T-helper 2 cell treated with Interferon-gamma antibody and Interleukin-4, amounts not matched to agents 5 μg/mL and 100 μg/mL, for 36 hours (primary cell): Measurements from ENCODE around the gene AGAP1.
A peak's percentile ranks its signal among the peaks of the same experiment; 100 is the strongest.

Source experiments
- DNase-seq: peaks from one replicate; pipeline ENCODE4 v3.0.0; 2021; ENCODE audit warnings: low spot score
- H3K27ac Mint-ChIP-seq: one replicate; pipeline ENCODE4 v1.8.0; 2021; ENCODE audit warnings: mild to moderate bottlenecking, mixed read lengths
- H3K27me3 Mint-ChIP-seq: one replicate; pipeline ENCODE4 v1.8.0; 2021; ENCODE audit warnings: low read depth, mixed read lengths
- H3K36me3 Mint-ChIP-seq: one replicate; pipeline ENCODE4 v1.8.0; 2021; ENCODE audit warnings: low read depth, mixed read lengths
- H3K4me1 Mint-ChIP-seq: one replicate; pipeline ENCODE4 v1.8.0; 2021; ENCODE audit warnings: low read depth, mixed read lengths
- H3K4me3 Mint-ChIP-seq: one replicate; pipeline ENCODE4 v1.8.0; 2022; ENCODE audit warnings: mild to moderate bottlenecking, moderate library complexity, mixed read lengths
- H3K9me3 Mint-ChIP-seq: one replicate; pipeline ENCODE4 v1.8.0; 2021; ENCODE audit warnings: mixed read lengths

Gene AGAP1

DNA sequence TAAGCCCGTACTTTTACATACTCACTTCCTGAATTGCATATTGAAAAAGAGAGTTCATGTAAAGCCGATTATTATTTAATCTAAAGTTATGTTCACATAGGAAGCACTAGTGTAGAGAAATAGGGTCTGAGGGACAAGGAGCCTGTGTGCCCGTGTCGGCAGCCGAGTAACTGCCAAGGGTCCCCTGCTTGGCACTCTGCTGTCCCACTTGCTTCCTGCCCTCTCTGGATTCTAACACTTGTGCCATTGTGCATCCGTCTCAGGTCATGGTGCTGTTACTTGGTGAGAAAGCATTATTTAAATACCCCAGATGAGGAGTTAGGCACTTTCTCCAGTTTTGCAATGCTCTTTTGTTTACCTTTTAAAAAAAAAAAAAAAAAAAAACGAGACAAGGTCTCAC lies 236.3 kb downstream of the AGAP1 start:
- H3K27ac Mint-ChIP-seq = no peak overlapping the region
- no peak for DNase-seq
- no peaks in the 10 kb centered on the region for H3K27me3 Mint-ChIP-seq
- H3K4me1 Mint-ChIP-seq = no peaks in the 10 kb centered on the region
- H3K4me3 Mint-ChIP-seq = no peak overlapping the region
- no peaks in the 10 kb centered on the region for H3K9me3 Mint-ChIP-seq
- no peaks in the 10 kb centered on the region for H3K36me3 Mint-ChIP-seq

DNA sequence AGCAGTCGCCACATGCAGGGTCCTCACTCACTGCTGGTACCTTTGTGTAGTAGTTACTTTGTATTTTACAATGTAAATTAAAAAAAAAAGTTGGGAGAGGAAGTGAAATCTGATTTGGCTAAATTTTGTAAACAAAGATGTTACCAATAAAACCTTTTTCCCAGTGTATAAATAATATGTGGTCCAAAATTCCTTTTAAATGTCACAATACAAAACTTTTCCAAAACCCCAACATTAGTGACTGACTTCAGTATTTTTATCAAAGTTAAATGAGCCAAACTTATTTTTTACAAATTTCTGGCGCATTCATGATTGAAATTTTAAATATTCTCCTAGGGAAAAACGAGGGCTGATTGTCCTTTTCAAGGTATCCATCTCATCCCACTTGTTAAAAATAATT lies 239.9 kb downstream of the AGAP1 start:
- no peak for DNase-seq
- no peaks in the 10 kb centered on the region for H3K36me3 Mint-ChIP-seq
- no peak overlapping the region for H3K4me3 Mint-ChIP-seq
- H3K27ac Mint-ChIP-seq = no peak overlapping the region
- H3K9me3 Mint-ChIP-seq = no peaks in the 10 kb centered on the region
- no peaks in the 10 kb centered on the region for H3K4me1 Mint-ChIP-seq
- H3K27me3 Mint-ChIP-seq = no peaks in the 10 kb centered on the region

GRCh38 chr2:235734168-235734567 lies 240.3 kb downstream of the AGAP1 start:
- no peaks in the 10 kb centered on the region for H3K9me3 Mint-ChIP-seq
- H3K27me3 Mint-ChIP-seq = no peaks in the 10 kb centered on the region
- H3K36me3 Mint-ChIP-seq = no peaks in the 10 kb centered on the region
- no peak overlapping the region for H3K4me3 Mint-ChIP-seq
- no peak overlapping the region for H3K27ac Mint-ChIP-seq
- DNase-seq = no peak
- no peaks in the 10 kb centered on the region for H3K4me1 Mint-ChIP-seq

DNA sequence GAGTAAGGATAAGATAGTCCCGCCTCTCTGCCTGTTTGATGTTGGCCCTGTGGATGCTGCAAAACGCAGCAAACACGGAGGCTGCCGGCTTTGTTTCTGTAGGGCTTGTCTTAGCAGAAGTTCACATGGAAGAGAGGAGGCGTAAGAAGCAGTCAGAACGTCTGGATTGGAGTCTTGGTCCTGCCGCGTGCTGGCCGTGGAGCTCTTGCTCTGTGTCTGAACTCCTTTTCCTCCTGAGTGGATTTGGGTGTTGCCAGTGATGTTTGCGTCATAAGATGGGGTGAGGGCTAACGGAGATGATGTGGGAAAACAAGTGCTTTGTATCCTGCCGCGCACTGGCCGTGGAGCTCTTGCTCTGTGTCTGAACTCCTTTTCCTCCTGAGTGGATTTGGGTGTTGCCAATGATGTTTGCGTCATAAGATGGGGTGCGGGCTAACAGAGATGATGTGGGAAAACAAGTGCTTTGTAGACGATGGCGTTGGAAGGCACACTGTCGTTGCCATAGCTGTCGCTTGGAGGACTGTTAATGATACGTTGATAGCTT lies 240.9 kb downstream of the AGAP1 start:
- H3K36me3 Mint-ChIP-seq = no peaks in the 10 kb centered on the region
- no peak overlapping the region for H3K4me3 Mint-ChIP-seq
- H3K9me3 Mint-ChIP-seq = no peaks in the 10 kb centered on the region
- H3K27ac Mint-ChIP-seq = no peak overlapping the region
- H3K27me3 Mint-ChIP-seq = no peaks in the 10 kb centered on the region
- DNase-seq = no peak
- no peaks in the 10 kb centered on the region for H3K4me1 Mint-ChIP-seq

DNA sequence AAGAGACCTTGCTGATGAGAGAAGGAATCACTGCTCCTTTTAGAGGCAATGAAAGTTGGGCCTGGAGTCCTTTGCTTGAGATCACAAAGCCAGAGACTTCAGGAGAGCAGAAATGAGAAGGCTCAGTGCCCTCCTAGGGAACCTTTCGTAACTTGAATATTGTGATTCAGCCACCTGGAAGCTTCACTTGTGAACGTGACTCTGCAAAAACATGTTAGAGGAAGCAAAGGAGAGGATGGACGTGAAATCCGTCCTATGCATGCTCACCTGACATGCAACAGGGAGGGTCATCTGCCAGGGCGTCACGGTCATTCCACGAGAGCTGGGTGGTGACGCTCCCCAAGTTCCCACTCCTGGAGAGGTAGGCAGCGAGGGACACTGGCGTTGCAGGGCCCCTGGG lies 243.6 kb downstream of the AGAP1 start:
- Mint-ChIP-seq H3K4me1 (no peaks in the 10 kb centered on the region), H3K27ac (no peak overlapping the region), H3K27me3 (no peaks in the 10 kb centered on the region), H3K4me3 (no peak overlapping the region), H3K9me3 (no peaks in the 10 kb centered on the region), H3K36me3 (no peaks in the 10 kb centered on the region)
- no peak for DNase-seq

DNA sequence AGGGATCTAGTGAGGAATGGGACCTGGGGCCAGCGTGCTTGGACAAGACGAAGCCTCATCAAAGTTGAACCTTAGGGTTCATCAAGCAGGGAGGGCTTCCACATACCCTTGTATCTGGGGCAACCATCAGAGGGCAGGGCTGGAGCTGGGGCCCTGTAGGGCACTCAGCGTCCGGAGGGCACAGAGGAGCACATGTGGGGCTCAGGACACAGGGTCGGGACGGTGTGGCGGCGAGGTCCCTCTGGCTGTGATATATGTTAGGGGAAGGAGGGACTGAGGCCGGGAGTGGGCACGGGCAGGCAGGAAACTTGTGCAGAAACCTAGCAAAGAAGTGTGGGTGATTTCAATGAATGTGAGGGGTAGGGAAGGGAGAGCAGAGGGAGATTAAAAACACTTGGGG lies 244.0 kb downstream of the AGAP1 start:
- Mint-ChIP-seq H3K4me1 (no peaks in the 10 kb centered on the region), H3K27me3 (no peaks in the 10 kb centered on the region)

GRCh38 chr2:235739704-235740415 lies 246.0 kb downstream of the AGAP1 start:
- Mint-ChIP-seq H3K27me3 (no peaks in the 10 kb centered on the region), H3K4me3 (no peak overlapping the region), H3K9me3 (no peaks in the 10 kb centered on the region), H3K4me1 (no peaks in the 10 kb centered on the region), H3K27ac (no peak overlapping the region), H3K36me3 (no peaks in the 10 kb centered on the region)
- no peak for DNase-seq

More for the DNA sequence above, 244.0 kb downstream of the AGAP1 start:
- Mint-ChIP-seq H3K9me3 (no peaks in the 10 kb centered on the region), H3K27ac (no peak overlapping the region), H3K4me3 (no peak overlapping the region), H3K36me3 (no peaks in the 10 kb centered on the region)
- DNase-seq = no peak

DNA sequence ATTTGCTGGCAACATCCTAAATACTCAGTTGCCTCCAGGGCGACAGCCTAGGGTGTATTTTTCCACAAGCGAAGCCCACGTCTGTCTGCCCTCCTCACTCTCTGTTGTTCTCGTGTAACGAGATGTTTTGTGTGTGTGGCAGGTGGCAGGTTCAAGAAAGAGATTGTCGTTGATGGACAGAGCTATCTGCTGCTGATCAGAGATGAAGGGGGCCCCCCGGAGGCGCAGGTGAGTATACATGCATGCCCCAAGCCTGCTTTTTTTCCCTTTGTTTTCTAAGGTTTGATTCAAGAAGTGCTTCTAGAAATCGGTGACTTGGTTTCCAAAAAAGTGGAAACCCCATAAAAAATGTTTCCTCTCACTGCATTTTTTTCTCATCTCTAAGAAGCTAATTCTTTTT lies 247.0 kb downstream of the AGAP1 start:
- H3K27me3 Mint-ChIP-seq = no peaks in the 10 kb centered on the region
- H3K4me1 Mint-ChIP-seq = no peaks in the 10 kb centered on the region
- H3K9me3 Mint-ChIP-seq = no peaks in the 10 kb centered on the region
- no peaks in the 10 kb centered on the region for H3K36me3 Mint-ChIP-seq
- DNase-seq = no peak
- H3K4me3 Mint-ChIP-seq = no peak overlapping the region
- no peak overlapping the region for H3K27ac Mint-ChIP-seq

DNA sequence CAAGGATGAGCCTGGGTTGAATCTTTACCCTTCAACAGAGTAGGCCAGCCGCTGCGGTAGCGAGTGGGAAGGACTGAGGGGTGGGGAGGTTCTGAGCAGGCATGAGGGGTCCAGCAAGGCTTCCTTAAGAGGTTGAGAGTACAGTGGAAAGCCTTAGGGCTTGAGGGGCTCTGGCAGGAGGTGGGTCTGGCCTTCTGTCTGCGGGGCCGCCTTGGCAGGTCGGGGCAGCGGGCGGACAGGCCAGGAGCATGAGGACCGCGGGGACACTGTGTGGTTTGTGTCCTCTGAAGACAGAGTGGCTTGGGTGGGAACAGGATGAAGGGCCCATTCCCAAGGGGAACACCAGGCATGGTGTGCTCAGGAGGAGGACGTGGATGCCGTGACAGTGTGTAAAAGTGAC lies 250.3 kb downstream of the AGAP1 start:
- Mint-ChIP-seq H3K9me3 (no peaks in the 10 kb centered on the region), H3K4me3 (no peak overlapping the region), H3K4me1 (no peaks in the 10 kb centered on the region), H3K27ac (no peak overlapping the region), H3K27me3 (no peaks in the 10 kb centered on the region), H3K36me3 (no peaks in the 10 kb centered on the region)
- DNase-seq = no peak

DNA sequence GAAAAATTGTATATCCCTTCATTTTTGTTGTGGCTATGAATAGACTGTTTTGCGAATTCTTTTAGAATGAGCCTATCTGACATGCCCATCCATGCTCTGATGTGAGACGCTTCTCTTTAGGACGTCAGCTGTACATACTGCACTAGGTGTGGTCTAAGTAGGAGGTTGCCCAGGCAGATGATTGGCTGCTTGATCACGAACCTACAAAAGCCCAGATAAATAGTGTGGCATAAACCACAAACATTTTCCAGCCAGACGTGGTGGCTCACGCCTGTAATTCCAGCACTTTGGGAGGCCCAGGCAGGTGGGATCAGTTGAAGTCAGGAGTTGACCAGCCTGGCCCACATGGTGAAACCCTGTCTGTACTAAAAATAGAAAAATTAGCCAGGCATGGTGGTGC lies 251.8 kb downstream of the AGAP1 start:
- no peak for DNase-seq
- no peak overlapping the region for H3K27ac Mint-ChIP-seq
- peaks cover 2% of the 10 kb centered on the region for H3K27me3 Mint-ChIP-seq
- H3K4me3 Mint-ChIP-seq = no peak overlapping the region
- H3K36me3 Mint-ChIP-seq = no peaks in the 10 kb centered on the region
- H3K9me3 Mint-ChIP-seq = no peaks in the 10 kb centered on the region
- no peaks in the 10 kb centered on the region for H3K4me1 Mint-ChIP-seq

- no peaks in the 10 kb centered on the region for H3K36me3 Mint-ChIP-seq
- no peaks in the 10 kb centered on the region for H3K4me1 Mint-ChIP-seq
- H3K27ac Mint-ChIP-seq = no peak overlapping the region
- peaks cover 2% of the 10 kb centered on the region for H3K27me3 Mint-ChIP-seq
- H3K9me3 Mint-ChIP-seq = no peaks in the 10 kb centered on the region
- H3K4me3 Mint-ChIP-seq = no peak overlapping the region
- DNase-seq = peak; percentile 26
Measured at GRCh38 chr2:235746257-235746934, 252.6 kb downstream of the AGAP1 start.

DNA sequence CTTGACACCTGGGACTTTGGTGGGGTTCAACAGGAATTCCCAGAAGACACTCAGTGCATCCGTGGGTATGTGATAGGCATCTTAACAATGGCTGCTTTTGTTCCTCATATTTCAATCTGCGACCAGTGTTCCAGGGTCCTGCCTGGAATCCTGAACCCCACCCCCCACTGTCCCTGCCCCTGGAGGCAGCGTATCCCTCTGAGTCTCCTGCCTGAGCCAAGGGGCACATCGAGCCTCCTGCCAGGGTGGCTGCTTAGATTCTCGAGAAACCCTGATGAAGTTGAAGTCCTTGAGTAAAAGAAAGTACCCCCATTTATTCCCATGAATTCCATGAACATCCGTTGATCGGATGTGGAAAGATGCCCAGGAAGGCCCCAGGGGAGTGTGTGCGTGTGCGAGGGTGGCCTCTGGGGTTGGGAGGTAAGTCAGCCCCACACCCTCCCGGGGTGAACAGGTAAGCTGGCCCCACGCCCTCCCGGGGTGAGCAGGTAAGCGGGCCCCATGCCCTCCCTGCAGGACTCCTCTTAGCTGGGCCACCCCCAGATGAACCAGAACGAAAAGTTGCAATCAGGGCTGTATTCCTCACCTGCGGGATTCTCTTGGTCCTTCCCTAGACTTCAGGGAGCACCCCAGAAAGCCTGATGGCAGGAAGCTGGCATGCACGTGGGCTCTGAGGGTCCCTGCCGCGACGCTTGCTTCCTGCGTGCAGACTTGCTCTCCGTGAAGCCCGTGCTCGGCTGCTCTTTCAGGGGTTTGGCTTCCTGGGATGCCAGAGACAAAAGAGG lies 253.3 kb downstream of the AGAP1 start:
- no peak overlapping the region for H3K4me3 Mint-ChIP-seq
- no peaks in the 10 kb centered on the region for H3K9me3 Mint-ChIP-seq
- no peak overlapping the region for H3K27ac Mint-ChIP-seq
- H3K4me1 Mint-ChIP-seq = no peaks in the 10 kb centered on the region
- H3K36me3 Mint-ChIP-seq = no peaks in the 10 kb centered on the region
- H3K27me3 Mint-ChIP-seq = peaks cover 2% of the 10 kb centered on the region
- DNase-seq = no peak

DNA sequence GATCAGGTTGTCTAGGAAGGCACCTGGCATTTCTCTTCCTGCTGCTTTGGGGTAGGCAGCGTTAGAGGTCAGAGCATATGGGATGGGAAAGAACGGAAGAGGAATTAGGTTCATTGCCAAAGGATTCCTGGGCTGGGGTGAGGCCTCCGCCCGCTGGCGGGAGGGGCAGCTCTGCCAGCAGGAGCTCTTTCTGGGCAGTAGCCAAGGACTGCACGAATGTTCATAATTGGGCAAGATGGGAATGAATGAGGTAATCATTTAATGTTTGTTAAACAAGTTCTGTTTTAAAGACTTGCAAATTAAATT lies 253.9 kb downstream of the AGAP1 start:
- Mint-ChIP-seq H3K36me3 (no peaks in the 10 kb centered on the region), H3K4me3 (no peak overlapping the region), H3K27ac (no peak overlapping the region), H3K27me3 (peaks cover 2% of the 10 kb centered on the region), H3K4me1 (no peaks in the 10 kb centered on the region), H3K9me3 (no peaks in the 10 kb centered on the region)
- no peak for DNase-seq

DNA sequence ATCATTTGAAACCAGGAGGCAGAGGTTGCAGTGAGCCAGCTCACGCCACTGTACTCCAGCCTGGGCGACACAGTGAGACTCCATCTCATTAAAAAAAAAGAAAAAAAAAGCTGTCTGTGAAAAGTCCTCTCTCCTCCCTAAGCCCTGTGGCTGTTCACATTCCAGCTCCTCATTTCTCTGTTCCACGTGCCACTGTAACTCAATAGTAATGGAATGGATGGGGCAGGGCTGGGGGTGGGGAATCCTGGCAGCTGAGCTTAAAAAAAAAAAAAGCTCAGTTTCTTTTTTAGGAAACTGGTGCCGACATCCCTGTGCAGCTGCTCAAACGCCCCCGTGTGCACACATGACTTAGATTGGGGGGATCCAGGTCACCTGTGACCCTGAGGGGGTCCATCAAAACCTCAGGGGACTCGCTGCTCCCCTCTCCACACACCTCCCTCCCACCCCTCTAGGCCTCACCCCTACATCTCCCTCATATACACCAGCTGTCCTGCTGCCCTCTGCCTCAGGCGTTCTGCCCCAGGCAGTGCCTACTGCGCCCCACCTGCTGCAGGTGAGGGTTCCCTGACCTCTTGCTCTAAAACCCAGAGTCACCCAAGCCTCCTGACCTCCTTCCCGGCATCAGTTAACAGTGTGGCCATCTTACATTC lies 255.4 kb downstream of the AGAP1 start:
- H3K9me3 Mint-ChIP-seq = no peaks in the 10 kb centered on the region
- H3K27ac Mint-ChIP-seq = no peak overlapping the region
- no peak overlapping the region for H3K4me3 Mint-ChIP-seq
- peaks cover 2% of the 10 kb centered on the region for H3K27me3 Mint-ChIP-seq
- H3K36me3 Mint-ChIP-seq = no peaks in the 10 kb centered on the region
- no peak for DNase-seq
- no peaks in the 10 kb centered on the region for H3K4me1 Mint-ChIP-seq
